Heart left ventricle (tissue), 13 donors: Measurements from ENCODE around the gene HDGFL2.

Source experiments
- CTCF ChIP-seq, 12 donors: fragments of 200-600 bp; sonication (generic) in 4 of 12; IDR thresholded peaks; one replicate each; pipeline versions ENCODE4 v1.5.0 to v1.8.0; 2018 to 2022; ENCODE audit warnings: antibody characterized with exemption in 12 of 12, mild to moderate bottlenecking in 5 of 12
- POLR2A ChIP-seq, 2 donors: fragments of 450-650 bp; IDR thresholded peaks; one replicate each; pipeline ENCODE4 v1.6.1; 2017; ENCODE audit warnings: antibody characterized with exemption in 2 of 2, mild to moderate bottlenecking in 2 of 2, moderate library complexity in 2 of 2
- donor health status: ischemic (EF 13 %, LVEDD 7.1; RV severe dilation, severe dysfunction).
- donor health status: DM: no; HTN: yes; CAD: no.
- donor health status: DM: no; HTN: no; CAD: no.
- donor health status: ischemic (EF 25% LVEDD 6.9; RV normal size, moderate dysfunction).
- donor health status: ischemic (EF 25% LVEDD 5.7; RV mildly dilated, moderate dysfunction).
- donor health status: ischemic (EF 35%, LVEDD 5.7; RV mildly dilated, moderate dysfunction).
- donor health status: nonischemic (EF 11% LVEDD 7.7; RV severe dilation, severe dysfunction).
- donor health status: DM: yes; HTN: yes; CAD: no.
- donor health status: PGD.
- donor health status: ischemic (EF 29% LVEDD 5.4; RV normal size, mild dysfunction).
- donor health status: nonischemic (EF 23%, LVEDD 6.1; RV moderate dilation, normal function).

- TF ChIP-seq CTCF (IDR thresholded peaks at IDR 0.05) (peak in 1 of 12 donors; percentile 10), POLR2A (IDR thresholded peaks at IDR 0.05) (no peak)
Measured at GRCh38 chr19:4455719-4456475, 16.2 kb upstream of the HDGFL2 start.
